GM19035 (cell line): ENCODE data around the gene IQGAP3.

Experiments
- ATAC-seq: cut with Tn5 transposase; IDR thresholded peaks from one replicate; pipeline ENCODE4 v1.9.1; 2021; ENCODE audit not compliant: unreplicated experiment

Gene IQGAP3

DNA sequence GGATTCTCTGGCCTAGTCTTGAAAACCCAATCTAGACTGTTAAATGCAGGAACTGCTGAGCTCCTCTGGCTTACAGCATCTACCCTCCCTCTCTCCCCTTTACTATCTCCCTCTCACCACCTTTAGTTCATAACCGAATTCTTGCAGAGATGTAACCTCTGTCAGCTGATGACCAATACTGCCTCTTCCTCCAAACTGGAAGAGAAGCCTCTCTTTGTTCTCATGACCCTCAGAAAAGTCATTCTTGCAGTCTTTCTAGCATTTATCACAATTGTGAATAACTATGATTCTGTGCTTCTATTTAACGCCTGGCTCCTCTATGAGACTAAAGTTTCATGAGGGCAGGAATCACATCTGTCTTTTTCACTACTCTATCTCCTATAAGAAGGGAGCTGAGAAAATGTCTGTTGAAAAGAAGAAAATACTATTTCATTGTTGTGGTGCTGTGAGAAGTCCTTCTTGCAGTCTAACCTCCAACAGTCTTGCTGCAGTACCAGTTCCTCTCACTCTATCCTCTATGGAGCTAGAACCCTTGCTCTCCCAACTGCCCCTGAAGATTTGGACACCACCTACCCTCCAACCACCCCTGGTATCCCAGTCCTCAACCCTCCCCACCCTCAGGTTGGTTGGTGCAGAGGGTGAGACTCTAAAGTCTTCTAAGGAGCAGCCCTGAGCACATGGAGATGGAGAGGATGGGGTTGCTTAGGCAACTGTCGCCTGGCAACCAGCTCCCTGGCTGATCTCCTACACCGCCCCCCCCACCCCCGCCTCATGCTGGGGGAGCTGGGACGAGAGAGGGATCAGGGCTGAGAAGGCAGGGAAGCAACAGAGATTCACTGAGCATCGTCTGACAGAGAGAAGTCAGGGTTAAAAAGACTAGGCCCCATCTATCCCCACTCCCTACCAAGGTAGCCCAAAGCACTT lies 85.7 kb downstream of the IQGAP3 start:
- ATAC-seq, result no peak

DNA sequence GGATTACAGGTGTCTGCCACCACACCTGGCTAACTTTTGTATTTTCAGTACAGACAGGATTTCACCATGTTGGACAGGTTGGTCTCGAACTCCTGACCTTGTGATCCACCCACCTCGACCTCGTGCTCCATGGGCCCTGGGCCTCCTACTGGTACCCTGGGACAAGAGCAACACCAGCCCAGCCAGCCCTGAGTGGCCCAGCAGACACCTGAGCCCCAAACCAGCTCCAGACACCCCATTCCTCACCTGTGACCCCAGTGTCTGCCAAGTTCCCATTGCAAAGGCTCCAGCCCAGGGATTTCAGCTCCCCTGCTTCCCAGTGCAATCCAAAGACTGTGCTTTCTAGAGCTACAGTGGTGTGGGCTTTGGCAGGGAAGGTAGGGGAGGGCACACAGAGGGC lies 86.4 kb downstream of the IQGAP3 start:
- ATAC-seq, result no peak

DNA sequence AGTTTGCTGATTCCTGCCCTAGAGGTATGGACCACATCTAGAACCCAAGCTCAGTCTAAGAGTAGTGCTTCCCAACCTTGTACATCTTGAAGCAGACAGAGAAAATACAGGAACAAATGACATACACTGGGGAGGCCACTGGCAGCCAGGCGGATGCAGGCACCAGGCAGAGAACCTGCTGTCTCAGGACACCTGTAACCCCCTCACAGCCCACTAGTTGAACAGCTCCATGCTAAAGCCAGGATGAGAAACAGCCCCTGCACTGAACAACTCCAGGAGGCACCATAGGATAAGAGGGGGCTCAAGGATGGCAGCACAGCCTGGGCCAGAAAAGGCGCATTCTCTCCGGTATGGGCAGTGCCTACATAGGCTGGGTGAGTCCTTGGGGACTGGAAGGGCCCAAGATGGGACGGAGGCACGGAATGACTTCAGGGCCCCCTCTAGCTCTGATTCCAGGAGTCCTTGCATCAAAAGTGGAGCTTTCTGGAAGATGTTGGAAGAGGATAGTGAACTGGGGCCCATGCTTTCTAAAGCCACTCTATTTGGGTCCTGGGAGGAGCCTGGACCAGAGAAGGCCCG lies 87.8 kb downstream of the IQGAP3 start:
- ATAC-seq, result no peak

DNA sequence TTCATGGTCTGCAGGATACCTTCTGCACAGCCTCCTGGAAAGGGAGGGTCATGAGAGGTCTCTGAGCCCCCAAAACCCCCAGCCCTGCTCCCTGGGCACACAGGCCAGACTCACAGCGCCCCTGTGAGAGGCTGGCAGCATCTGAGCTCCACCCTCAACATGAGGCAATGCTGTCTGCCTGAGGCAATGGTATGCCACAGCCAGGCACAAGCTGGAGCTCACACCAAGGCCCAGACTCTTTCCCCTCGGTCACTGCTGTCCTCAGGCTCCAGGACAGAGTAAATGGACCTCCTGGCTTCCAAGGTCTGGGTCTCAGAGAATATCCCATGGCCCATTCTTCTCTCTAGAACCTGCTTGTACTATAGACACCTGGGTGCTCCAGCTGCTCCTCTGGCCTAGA lies 89.0 kb downstream of the IQGAP3 start:
- no peak for ATAC-seq

DNA sequence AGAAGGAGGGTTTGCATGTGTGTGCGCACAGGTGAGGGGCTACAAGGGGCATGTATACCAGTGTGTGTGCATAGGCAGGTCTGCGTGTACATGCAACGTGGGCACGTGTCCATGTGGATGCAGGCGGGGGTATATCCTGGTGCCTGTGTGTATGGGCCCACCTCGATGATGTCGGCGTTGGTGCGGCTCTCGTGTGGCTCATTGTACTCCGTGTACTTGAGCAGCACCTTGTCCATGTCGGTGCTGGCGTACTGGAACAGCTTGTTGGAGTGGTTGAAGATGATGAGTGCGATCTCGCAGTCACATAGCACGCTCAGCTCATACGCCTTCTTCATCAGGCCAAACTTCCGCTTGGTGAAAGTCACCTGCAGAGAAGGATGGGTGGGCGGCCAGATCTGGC lies 90.1 kb downstream of the IQGAP3 start:
- ATAC-seq, result no peak

DNA sequence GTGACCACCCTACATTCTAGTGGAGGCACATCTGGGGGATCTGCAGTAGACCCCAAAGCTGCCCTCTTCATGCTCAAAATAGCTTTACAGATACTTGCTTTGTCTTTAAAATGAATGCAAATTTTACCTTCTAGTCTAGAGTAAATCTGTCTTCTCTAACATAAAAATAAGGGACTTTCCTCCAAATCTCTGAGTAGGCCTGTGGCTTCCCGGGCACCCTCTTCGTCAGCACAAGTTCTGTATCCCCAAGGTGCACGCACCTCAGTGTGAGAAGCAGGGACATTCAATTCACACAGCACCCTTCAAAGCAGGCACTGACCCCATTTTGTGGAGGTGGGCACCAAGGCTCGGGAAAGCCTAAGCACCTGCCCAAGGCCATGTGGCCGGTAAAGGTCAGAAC lies 90.8 kb downstream of the IQGAP3 start:
- ATAC-seq, result no peak

DNA sequence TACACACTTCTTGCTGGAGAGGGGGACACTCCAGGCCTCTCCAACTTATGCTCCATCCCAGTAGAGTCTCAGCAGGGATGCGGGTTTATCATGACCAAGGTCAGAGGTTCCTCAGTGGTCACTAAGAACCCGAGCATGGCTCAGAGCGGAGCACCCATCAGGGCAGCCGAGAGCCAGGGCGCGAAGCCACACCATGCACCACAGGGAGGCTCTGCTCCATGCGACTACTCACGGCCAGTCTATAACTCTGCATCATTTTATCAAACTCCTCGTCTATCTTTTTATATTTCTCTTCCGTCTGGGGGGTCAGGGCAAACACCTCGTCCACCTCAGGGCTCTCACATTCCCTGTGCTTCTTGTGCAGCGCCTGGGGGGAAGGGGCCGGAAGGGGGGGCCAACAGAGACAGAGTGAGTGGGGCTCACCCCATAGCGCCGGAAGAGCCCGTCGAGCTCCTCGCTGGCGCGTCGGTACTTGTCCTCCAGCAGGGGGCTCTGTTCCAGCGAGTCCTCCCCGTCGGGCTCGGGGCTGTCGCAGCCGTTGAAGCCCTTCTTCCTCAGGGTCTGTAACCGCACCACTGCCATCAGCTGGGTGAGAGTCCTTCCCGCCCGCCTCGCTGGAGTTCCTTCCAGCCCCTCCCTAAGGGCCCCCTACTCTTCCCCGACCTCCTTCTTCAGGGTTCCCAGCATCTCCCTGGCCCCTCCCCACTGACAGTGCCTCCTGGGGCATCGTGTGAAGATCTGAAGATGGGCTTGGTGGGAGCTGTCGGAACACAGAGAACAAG lies 91.8 kb downstream of the IQGAP3 start:
- no peak for ATAC-seq

DNA sequence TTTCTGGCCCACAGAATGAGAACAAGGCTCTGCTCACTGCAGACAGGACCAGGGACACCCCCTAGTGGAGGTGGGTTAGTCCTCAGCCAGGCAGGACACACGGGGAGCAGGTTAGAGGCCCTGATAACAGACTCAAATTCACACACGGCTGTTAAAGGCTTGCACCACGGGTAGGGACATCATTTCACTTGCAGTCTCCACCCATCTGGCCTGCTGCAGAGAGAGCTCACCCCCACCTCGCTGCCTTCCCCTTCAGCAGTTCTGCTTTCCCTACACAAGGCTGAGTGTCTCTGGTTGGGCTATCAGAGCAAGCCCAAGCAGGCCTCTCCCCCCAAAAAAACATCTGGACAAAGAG lies 92.4 kb downstream of the IQGAP3 start:
- no peak for ATAC-seq

DNA sequence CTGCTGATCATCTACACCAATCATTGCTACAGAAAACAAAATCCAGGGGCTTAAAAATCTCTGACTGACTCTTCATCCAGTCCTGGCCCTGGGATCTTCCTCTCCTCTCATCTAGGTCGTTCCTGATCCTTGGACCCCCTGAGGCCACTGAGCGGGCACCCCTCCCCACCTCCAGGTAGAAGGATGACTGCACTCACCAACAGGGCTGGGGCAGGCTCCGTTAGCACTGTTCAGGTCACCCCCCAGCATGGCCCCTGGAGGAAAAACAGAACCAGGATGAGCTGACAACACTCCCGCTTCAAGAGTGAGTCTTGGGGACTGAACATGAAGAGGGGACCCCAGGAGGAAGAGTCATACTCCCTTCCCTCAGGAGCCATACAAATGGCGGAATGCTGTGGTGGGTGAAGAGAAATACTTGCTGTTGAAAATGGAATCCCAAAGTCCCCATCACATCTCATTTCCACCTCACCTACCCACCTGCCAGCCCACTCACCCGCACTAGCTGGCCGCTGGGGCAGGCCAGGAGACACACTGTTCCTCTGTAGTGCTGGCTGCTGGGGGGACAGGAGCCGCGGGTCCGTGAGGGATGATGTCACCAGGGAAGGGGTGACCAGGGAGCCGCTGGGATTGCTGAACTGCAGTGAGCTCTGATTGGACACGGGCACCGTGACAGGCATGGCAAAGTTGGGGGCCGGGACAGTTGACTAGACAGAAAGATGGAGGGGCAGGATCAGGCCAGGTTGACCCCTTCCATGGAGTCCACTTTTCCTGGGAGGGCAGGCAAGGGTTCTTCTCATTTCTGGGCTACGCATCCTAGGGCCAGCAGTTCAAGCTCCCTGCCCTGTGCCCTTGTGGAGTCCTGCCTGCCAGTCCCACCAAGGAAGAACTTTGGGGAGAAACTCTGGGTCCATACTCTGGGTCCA lies 93.0 kb downstream of the IQGAP3 start:
- no peak for ATAC-seq

DNA sequence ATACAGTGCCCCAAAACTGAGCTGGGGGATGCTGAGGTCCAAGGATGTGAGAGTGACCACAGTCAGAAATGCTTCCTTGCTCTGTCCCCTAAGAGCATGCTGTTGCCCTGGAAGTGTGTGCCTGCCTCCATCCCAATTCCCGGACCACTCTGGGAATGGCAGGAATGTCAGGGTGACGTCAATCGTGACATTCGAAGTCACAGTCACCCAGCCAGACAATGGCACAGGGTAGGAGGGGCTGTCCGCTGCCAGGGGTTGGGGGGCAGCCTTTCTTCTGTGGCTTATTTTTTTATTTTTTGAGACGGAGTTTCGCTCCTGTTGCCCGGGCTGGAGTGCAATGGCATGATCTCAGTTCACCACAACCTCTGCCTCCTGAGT lies 94.1 kb downstream of the IQGAP3 start:
- no peak for ATAC-seq

DNA sequence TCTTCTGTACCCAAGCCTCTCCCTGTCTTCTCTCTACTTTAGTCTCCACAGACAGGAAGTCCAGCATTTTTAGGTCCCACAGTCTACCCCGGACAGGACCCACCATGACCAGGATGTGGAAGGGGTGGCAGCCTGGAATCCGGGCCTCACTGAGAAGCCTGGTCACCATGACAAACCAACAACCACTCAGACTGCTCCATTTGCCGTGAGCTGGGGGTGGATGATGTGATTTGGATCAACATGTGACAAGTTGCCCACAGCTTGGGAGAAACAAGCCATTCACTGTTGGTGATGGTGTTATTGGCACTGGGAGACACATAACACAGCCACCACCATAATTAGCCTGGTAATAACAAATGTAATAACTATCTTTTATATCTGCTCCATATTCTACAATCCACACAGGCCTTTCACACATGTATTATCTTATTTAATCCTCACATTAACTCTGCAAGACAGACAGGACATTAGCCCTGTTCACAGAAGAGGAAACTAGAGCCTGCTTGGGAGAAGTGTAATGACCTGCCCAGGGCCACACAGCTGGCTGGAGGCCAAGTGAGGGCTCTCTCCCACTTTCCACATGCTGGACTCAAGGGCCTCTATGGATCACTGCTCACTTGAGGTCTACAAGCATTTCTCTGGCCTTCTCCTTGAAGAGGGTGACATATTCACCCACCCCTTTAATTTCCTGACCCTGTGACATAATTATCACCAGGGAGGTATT lies 94.7 kb downstream of the IQGAP3 start:
- no peak for ATAC-seq

DNA sequence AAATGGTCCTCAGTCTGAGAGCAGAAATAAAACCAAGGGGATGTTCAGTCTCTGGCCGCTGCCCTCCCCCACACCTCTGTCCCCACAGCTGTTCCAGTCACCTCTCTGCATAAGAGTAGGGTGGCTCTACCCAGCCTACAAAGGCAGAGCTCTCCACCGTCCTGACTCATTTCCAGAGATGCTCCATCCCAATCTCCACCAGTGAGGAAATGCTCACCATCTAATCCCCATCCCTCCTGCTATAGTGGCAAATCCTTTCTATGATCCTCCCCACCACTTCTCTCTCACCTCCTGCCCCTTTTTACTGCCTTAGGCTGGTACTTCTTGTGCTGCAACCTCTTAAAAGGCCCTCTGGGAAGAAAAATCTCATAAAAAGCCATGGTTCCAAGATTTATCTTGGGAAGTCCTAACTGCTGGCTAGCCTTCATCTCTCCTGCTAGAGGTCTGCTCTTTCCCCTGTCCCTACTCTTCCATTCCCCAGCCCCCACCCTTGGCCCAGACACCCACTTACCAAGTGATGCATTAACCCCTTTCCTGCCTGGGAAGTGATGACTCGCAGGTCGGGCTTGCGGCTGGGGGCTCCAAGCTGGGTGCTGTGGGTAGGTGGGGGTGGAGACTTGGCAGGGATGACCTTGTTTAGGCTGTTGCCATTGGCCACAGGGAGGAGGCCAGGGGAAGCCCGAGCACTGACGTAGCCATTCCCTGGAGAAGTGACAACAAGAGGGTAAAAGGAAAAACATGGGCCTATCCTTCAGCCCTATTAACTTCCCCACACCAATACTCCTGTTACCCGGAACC lies 95.7 kb downstream of the IQGAP3 start:
- no peak for ATAC-seq

DNA sequence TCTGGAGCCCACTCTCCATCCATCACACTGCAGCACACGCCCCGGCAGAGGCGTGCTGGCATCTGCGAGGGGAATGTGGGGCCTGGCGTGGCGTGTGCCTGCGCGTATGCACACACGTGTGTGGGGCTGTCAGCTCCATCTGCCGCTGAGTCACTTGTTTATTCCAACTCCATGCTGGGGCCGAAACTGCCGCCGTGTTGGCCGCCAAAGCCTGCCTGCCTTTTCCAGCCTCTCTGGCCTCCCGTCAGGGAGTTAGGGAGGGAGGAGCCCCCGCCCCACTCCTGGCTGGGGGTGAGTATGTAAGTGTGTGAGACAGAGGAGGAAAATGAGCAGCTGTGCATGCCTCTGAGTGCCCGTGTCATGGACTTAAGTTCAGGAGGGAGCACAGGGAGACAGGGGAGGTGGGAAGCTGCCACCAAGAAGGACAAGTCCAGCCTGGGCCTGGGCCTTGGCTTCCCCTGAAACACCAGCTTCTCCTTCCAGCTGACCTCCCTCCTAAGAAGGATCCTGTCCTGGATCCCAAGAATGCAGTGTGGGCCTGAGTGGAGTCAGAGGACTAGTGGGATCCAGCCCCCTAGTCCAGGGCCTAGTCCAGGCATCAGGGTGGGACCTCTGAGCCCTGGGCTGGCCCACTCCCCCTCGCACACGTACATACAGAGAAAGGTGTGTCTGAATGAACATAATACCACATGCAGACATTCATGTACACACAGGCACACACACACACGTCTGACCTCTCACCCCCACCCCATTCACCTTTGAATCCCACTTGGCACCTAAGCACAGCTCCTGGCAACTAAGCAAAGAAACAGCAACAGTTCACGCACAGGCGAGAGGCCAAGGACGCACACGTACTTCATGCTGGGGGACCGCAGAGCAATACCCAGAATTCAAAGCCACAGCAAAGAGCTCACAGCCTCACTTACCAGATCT lies 96.5 kb downstream of the IQGAP3 start:
- no peak for ATAC-seq
